GM21367 (cell line): ENCODE measurements around the gene OLR1.

Experiments
- ATAC-seq: cut with Tn5 transposase; IDR thresholded peaks from one replicate; pipeline ENCODE4 v1.9.1; 2021; ENCODE audit not compliant: unreplicated experiment

OLR1 gene

DNA sequence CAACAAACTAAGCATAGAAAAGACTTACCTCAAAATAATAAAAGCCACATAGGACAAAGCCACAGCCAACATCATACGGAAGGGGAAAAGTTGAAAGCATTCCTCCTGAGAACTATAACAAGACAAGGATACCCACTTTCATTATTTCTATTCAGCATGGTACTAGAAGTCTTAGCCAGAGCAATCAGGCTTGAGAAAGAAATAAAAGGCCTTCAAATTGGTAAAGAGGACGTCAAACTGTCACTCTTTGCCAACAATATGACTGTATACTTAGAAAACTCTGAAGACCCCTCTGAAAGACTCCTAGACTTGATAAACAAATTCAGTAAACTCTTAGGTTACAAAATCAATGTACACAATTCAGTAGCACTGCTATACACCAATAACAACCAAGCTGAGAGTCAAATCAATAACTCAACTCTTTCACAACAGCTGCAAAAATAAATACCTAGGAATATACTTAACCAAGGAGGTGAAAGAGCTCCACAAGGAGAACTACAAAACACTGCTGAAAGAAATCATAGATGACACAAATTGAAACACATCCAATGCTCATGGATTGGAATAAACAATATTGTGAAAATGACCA, 61.6 kb downstream of the OLR1 start:
- ATAC-seq = no peak
